Immature natural killer cell (primary cell): Measurements from ENCODE around the gene PKNOX2. TPM values are rescaled to one million over a fixed set of nuclear protein-coding genes. Genes with fewer than 3 reads are reported as not detected.

ENCODE experiments used
- DNase-seq, 3 donors: peaks; one replicate each; pipeline ENCODE4 v3.0.0; 2022; ENCODE audit warnings: mixed read lengths in 1 of 3
- H3K27ac Mint-ChIP-seq, 6 donors: one replicate each; pipeline ENCODE4 v1.8.0; 2020; ENCODE audit warnings: mixed read lengths in 6 of 6, mild to moderate bottlenecking in 5 of 6, inconsistent platforms in 4 of 6, moderate library complexity in 3 of 6
- H3K27me3 Mint-ChIP-seq, 3 donors: one replicate each; pipeline ENCODE4 v1.8.0; 2020 to 2021; ENCODE audit warnings: low read depth in 3 of 3, mild to moderate bottlenecking in 3 of 3, mixed read lengths in 3 of 3, moderate library complexity in 3 of 3, inconsistent platforms in 1 of 3
- H3K36me3 Mint-ChIP-seq, 3 donors: one replicate each; pipeline ENCODE4 v1.8.0; 2020; ENCODE audit warnings: mixed read lengths in 3 of 3, inconsistent platforms in 2 of 3, mild to moderate bottlenecking in 2 of 3
- H3K4me1 Mint-ChIP-seq, 2 donors: one replicate each; pipeline ENCODE4 v1.8.0; 2020; ENCODE audit warnings: inconsistent platforms in 2 of 2, mild to moderate bottlenecking in 2 of 2, mixed read lengths in 2 of 2, moderate library complexity in 1 of 2
- H3K4me3 Mint-ChIP-seq, 5 donors: one replicate each; pipeline ENCODE4 v1.8.0; 2020; ENCODE audit warnings: mild to moderate bottlenecking in 5 of 5, mixed read lengths in 5 of 5, inconsistent platforms in 3 of 5, moderate library complexity in 3 of 5
- H3K9me3 Mint-ChIP-seq, 6 donors: one replicate each; pipeline ENCODE4 v1.8.0; 2020; ENCODE audit warnings: mild to moderate bottlenecking in 6 of 6, mixed read lengths in 6 of 6, inconsistent platforms in 4 of 6, moderate library complexity in 3 of 6
- polyA plus RNA-seq, 3 donors: library from polyadenylated mRNA; unstranded; fragments of 300-500 nt; fragmentation: Illumina TruSeq; gene quantifications; one replicate each; pipeline ENCODE4 v1.2.3, GENCODE V29; 2021

PKNOX2 gene
- polyA plus RNA-seq, 3 donors from 2014 or later: not detected

- H3K4me3 Mint-ChIP-seq: no peak overlapping the region
- no peak overlapping the region for H3K27ac Mint-ChIP-seq
- no peaks in the 10 kb centered on the region for H3K36me3 Mint-ChIP-seq
- DNase-seq: no peak
- no peaks in the 10 kb centered on the region for H3K9me3 Mint-ChIP-seq
- peaks cover 3 to 19% (median 9%) of the 10 kb centered on the region in 3 donors for H3K27me3 Mint-ChIP-seq
- H3K4me1 Mint-ChIP-seq: no peaks in the 10 kb centered on the region
Measured at GRCh38 chr11:125264100-125265022, 99.8 kb downstream of the PKNOX2 start.

GRCh38 chr11:125267548-125267947, 103.0 kb downstream of the PKNOX2 start:
- H3K27ac Mint-ChIP-seq: no peak overlapping the region
- H3K4me1 Mint-ChIP-seq: no peaks in the 10 kb centered on the region
- H3K9me3 Mint-ChIP-seq: no peaks in the 10 kb centered on the region
- no peak overlapping the region for H3K4me3 Mint-ChIP-seq
- no peak for DNase-seq
- H3K27me3 Mint-ChIP-seq: peaks cover 3 to 15% (median 3%) of the 10 kb centered on the region in 3 donors
- no peaks in the 10 kb centered on the region for H3K36me3 Mint-ChIP-seq

GRCh38 chr11:125268611-125269010, 104.1 kb downstream of the PKNOX2 start:
- Mint-ChIP-seq H3K27ac (no peak overlapping the region), H3K4me3 (no peak overlapping the region), H3K4me1 (no peaks in the 10 kb centered on the region), H3K27me3 (peaks cover 0 to 17% (median 5%) of the 10 kb centered on the region in 3 donors), H3K9me3 (no peaks in the 10 kb centered on the region), H3K36me3 (no peaks in the 10 kb centered on the region)
- DNase-seq: no peak

- H3K27ac Mint-ChIP-seq: no peak overlapping the region
- H3K27me3 Mint-ChIP-seq: peaks cover 0 to 17% (median 5%) of the 10 kb centered on the region in 3 donors
- no peaks in the 10 kb centered on the region for H3K9me3 Mint-ChIP-seq
- H3K36me3 Mint-ChIP-seq: no peaks in the 10 kb centered on the region
- H3K4me1 Mint-ChIP-seq: no peaks in the 10 kb centered on the region
- no peak for DNase-seq
- no peak overlapping the region for H3K4me3 Mint-ChIP-seq
Measured at GRCh38 chr11:125270106-125270505, 105.6 kb downstream of the PKNOX2 start.

GRCh38 chr11:125270711-125271110, 106.2 kb downstream of the PKNOX2 start:
- no peak for DNase-seq
- Mint-ChIP-seq H3K4me3 (no peak overlapping the region), H3K27ac (no peak overlapping the region), H3K27me3 (peaks cover 0 to 12% (median 5%) of the 10 kb centered on the region in 3 donors), H3K4me1 (no peaks in the 10 kb centered on the region), H3K9me3 (no peaks in the 10 kb centered on the region), H3K36me3 (no peaks in the 10 kb centered on the region)

DNA sequence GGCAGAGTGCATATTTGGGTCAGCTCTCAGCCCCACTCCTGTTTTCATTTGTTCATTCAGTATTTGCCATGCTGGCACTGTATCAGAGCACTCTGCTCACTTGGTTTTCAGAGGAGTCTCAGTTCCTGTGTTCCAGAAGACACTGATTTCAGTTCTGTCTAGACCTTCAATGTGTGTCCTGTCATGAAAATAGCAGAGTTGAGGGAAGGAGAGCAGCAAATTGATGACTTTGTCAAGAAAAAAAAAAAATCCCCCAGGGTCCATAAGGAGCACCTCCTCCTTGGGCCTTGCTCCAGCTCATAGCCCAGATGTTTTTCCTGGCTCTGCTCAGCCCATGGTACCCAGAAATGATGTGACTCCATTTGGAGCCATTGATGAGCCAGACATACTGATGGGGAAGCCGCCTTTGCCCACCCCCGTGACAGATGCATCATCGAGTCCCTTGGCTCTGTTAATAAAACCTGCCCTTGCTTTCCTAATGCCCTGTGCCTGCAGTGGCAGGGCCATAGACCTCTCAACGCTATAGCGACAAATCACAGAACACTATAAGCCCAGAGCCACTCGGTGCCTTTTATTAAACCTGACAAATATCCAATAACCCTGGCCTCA, 107.0 kb downstream of the PKNOX2 start:
- peaks cover 0 to 10% (median 5%) of the 10 kb centered on the region in 3 donors for H3K27me3 Mint-ChIP-seq
- H3K4me1 Mint-ChIP-seq: no peaks in the 10 kb centered on the region
- no peaks in the 10 kb centered on the region for H3K9me3 Mint-ChIP-seq
- H3K4me3 Mint-ChIP-seq: no peak overlapping the region
- no peak for DNase-seq
- H3K36me3 Mint-ChIP-seq: no peaks in the 10 kb centered on the region
- H3K27ac Mint-ChIP-seq: no peak overlapping the region

DNA sequence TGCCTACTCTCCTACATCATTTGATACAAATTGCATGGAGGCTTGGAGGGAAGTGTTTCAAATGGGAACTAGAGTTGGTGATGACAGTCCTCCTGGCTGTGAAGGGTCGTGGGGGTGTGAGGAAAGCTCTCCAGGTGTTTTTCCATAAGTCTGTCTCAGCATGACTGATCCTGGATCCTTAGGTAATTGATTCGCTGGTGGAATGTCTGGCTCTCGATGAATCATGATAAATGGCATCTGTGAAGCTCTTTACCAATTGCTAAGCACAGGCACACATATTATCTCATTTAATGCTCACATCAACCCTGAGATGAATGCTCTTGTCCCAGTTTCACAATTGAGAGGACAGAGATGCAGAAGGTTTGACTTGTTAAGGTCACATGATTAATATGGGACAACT, 107.5 kb downstream of the PKNOX2 start:
- Mint-ChIP-seq H3K27ac (no peak overlapping the region), H3K4me3 (no peak overlapping the region), H3K27me3 (peaks cover 0 to 9% (median 2%) of the 10 kb centered on the region in 3 donors), H3K9me3 (no peaks in the 10 kb centered on the region), H3K36me3 (no peaks in the 10 kb centered on the region), H3K4me1 (no peaks in the 10 kb centered on the region)
- no peak for DNase-seq

GRCh38 chr11:125272821-125273220, 108.3 kb downstream of the PKNOX2 start:
- DNase-seq: no peak
- no peaks in the 10 kb centered on the region for H3K9me3 Mint-ChIP-seq
- H3K4me1 Mint-ChIP-seq: no peaks in the 10 kb centered on the region
- H3K27ac Mint-ChIP-seq: no peak overlapping the region
- H3K27me3 Mint-ChIP-seq: peaks cover 0 to 5% (median 2%) of the 10 kb centered on the region in 3 donors
- no peak overlapping the region for H3K4me3 Mint-ChIP-seq
- H3K36me3 Mint-ChIP-seq: no peaks in the 10 kb centered on the region

GRCh38 chr11:125273519-125274000, 109.0 kb downstream of the PKNOX2 start:
- no peaks in the 10 kb centered on the region for H3K4me1 Mint-ChIP-seq
- no peak overlapping the region for H3K27ac Mint-ChIP-seq
- H3K36me3 Mint-ChIP-seq: no peaks in the 10 kb centered on the region
- no peak overlapping the region for H3K4me3 Mint-ChIP-seq
- H3K27me3 Mint-ChIP-seq: peaks cover 0 to 5% (median 2%) of the 10 kb centered on the region in 3 donors
- DNase-seq: no peak
- H3K9me3 Mint-ChIP-seq: no peaks in the 10 kb centered on the region

- no peak for DNase-seq
- Mint-ChIP-seq H3K27me3 (peaks cover 0 to 5% (median 2%) of the 10 kb centered on the region in 3 donors), H3K27ac (no peak overlapping the region), H3K9me3 (no peaks in the 10 kb centered on the region), H3K36me3 (no peaks in the 10 kb centered on the region), H3K4me3 (no peak overlapping the region), H3K4me1 (no peaks in the 10 kb centered on the region)
Measured at GRCh38 chr11:125274309-125274708, 109.8 kb downstream of the PKNOX2 start.

DNA sequence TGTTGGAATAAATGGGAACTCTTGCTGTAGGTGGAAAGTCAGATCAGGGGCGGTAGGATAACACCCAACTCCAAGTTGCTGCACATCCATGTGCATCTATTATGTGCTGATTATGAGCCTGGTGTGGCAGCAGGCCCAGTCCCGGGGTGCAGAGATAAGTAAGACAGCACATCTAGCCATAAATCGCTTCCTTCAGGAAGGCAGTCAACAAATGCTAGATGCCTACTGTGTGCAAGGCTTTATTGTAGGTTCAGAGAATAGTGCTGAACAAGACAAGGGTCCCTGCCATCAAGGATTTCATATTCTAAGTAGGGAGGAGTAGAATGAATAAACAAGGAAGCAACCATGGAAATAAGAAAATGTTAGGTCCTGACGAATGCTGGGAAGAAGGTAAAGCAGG, 110.2 kb downstream of the PKNOX2 start:
- H3K9me3 Mint-ChIP-seq: no peaks in the 10 kb centered on the region
- no peaks in the 10 kb centered on the region for H3K36me3 Mint-ChIP-seq
- H3K27me3 Mint-ChIP-seq: peaks cover 0 to 5% (median 2%) of the 10 kb centered on the region in 3 donors
- H3K4me3 Mint-ChIP-seq: no peak overlapping the region
- no peak overlapping the region for H3K27ac Mint-ChIP-seq
- H3K4me1 Mint-ChIP-seq: no peaks in the 10 kb centered on the region
- DNase-seq: no peak

DNA sequence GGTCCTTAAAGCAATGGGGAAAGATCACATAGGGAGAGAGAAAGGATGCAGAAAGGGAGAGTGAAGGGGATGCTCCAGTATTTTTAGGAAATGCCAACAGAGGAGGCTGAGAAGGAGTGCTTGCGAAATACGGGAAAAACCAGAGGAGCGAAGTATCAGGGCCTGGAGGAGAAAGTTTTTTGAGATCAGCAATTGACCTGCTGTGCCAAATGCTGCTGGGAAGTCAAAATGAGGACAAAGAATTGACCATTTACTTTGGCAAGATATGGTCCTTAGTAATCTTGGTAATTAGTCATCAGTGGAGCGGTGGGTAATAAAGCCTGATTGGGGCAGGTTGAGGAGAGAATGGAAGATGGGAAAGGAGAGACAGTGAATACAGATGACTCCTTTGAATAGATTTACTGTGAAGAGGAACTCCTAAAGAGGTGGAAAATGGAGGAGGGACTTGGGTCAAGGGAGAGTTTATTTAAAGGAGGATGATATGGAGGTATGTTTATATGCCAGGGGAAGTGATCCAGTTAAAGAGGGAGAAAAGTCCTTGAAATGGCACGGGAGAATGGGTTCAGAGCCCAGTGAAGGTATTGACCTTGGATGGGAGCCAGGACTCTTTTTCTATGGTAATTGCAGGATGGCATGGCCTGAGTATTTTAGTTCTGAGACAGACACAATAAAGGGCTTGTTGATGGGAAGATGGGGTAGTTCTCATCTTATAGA, 111.5 kb downstream of the PKNOX2 start:
- Mint-ChIP-seq H3K9me3 (no peaks in the 10 kb centered on the region), H3K36me3 (no peaks in the 10 kb centered on the region), H3K4me3 (no peak overlapping the region), H3K27ac (no peak overlapping the region), H3K4me1 (no peaks in the 10 kb centered on the region), H3K27me3 (peaks cover under 1 to 5% (median 2%) of the 10 kb centered on the region in 3 donors)
- no peak for DNase-seq

DNA sequence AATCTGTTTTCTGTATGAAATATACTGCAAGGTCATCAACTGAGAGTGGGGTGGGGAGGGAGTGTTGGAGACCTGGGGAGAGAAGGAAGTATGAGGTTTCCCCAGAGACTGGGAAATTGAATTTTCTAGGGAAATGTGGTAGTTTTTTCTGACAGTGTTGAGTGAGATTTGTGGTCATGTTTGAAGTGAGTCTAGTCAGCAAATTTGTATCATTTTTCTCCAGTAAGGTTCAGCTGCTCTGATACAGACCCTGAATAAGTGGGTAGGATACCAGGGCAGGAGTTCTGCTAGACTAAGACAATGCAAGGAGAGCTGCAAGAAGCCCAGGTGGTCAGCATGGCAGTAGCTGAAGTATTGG, 112.0 kb downstream of the PKNOX2 start:
- Mint-ChIP-seq H3K27ac (no peak overlapping the region), H3K9me3 (no peaks in the 10 kb centered on the region), H3K4me1 (no peaks in the 10 kb centered on the region), H3K36me3 (no peaks in the 10 kb centered on the region), H3K4me3 (no peak overlapping the region), H3K27me3 (peaks cover 2 to 5% (median 3%) of the 10 kb centered on the region in 3 donors)
- no peak for DNase-seq
